ENCODE results near the gene ROR1.

Gene ROR1

DNA sequence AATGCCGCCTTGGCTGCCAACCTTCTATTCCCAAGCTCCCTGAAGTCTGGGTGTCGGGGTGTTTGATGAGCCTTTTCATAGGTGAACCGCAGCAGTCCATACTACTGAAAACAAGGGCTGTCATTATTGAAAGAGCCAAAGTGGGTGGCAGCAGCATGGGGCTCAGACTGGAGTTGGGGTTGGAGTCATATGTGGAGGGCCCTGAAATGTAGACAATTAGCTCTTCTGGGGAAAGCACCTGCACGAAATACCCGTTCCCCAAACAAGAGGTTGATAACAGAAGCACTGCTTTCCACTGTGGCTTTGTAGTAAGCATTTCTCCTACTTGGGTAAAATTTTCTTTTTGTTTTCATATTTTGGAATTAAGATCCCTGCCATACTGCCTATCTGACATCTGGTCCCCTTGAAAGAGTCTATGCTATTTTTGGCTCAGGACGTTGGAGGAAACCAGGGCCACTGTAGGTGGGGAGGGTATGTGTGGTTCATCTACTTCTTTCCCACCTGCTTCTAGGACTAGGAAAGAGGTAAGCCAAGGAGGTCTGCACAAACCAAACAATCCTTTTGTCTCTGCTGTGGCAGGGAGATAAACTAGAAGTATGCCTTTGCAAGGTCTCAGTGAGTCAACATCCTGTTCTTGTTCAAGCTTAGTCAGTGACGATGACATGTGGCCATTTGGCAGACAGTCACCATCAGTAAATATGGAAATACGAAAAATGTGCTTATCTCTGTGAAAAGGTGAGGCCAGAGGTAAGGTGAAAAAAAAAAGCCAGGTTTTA, 232.6 kb downstream of the ROR1 start:
- no peak for DNase-seq (ENCODE audit: low read depth, low spot score)

DNA sequence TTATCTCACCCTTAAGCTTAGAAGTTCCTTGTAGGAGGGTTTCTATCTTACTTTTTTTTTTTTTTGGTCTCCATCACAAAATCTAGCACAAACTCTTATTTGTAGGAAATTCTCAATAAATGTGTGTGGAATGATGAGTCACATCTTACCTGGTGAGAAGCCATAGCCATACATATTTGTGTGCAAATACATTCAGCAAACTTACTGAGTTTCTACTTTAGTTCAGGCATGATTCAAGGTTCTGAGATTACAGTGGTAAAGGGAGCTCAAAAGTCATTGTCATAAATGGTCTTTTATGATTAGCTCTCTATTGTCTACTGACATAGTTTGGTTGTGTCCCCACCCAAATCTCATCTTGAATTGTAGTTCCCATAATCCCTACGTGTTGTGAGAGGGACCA, 236.5 kb downstream of the ROR1 start:
- DNase-seq (ENCODE audit: low read depth, low spot score): no peak

DNA sequence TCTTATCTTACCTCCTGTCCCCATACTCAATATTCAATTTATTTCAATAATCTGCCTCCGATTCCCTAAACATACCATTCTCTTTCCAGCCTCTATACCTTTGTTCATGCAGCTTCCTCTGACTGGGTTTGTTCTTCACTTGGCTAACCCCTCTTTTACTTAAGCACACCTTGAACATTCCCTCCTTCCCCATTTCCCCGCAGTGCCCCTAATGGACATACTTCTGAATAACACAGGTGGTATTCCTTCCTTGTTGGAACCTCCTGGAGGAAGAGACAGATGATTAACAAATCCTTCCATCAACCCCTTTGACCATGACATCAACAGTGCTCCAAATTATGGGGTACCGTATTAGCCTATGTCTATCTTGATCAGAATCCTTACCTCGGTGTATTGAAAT, 239.6 kb downstream of the ROR1 start:
- DNase-seq (ENCODE audit: low read depth, low spot score): no peak

DNA sequence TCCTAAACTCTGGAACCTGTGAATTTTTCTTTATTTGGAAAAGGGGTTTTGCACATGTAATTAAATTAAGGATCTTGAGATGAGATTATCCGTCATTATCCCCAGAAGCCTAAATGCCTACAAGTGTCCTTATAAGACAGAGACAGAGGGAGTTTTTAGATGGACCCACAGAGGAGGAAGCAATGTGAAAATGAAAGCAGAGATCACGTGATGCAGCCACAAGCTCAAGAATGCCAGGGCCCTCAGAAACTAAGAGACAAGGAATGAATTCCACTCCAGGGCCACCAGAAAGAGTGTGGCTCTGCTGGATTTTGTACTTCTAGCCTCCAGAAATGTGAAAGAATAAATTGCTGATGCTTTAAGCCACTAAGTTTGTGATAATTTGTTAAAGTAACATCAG, 246.0 kb downstream of the ROR1 start:
- no peak for DNase-seq (ENCODE audit: low read depth, low spot score)

DNA sequence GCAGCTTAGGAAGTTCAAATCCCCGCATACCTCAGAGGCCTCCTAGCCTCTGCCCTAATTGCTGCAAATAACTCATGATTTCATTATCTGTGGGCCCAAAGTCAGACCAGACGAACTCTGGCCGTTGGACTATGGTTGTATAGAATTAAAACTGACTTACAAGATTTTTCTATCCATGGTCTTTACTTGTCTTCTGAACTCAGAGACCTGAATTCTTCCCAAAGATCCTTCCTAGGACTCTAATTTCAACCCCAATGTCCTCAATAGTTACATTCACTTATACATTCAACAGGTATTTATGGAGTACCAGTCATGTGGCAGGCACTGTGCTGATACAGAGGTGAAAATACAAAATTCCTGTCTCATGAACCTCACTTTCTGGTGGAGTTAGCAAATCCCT, 247.2 kb downstream of the ROR1 start:
- no peak for DNase-seq (ENCODE audit: low read depth, low spot score)

DNA sequence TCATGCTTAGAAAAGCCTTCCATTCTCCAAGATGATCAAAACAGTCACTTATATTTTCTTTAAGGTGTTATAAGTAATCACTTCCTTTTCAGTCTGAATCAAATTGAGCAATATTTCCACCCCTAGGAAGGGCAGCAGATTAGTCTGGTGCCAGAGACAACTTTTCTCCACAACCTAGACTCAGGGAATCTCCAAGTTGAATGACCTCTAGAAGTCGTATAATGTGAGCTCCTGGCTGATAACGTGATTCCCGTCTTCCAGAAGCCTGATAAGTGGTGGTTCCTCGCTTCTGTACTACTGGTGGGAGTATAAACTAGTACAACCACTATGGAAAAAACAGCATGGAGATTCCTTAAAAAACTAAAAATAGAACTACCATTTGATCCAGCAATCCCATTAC, 251.2 kb downstream of the ROR1 start:
- DNase-seq (ENCODE audit: low read depth, low spot score): no peak

DNA sequence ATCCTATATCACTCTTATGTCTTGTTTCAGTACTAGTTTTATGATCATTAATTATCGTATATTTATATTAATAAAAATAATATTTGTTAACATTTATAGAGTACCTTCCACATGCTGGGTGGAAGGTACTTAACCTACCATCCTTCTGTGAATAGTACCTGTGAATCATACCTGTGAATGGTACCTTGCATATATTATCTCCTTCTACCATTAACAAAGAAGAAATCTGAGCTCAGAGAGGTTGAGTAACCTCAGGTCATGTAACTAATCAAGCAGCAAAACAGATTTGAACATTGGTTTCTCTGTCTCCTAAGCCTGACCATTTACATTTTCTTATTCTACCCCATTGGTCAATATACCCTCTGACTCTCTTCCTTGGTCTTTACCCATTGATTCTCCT, 255.2 kb downstream of the ROR1 start:
- no peak for DNase-seq (ENCODE audit: low read depth, low spot score)

DNA sequence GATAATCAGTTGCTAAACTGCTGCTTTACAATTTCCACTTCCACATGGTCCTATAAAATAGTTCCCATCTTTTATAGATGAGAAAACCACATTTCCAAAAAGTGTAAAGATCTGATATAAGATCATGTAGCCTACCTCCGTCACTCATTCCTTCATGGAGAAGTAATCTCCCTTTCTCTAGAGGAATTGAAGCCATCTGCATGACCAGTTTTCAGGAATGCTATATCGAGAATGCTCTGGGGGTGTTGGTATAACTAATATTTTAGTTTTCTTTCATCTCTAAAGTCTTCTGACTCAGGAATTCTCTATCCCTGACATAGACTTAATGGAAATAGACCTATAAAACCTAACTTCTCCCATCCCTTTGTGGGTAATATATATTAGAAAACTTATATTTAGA, 256.6 kb downstream of the ROR1 start:
- no peak for DNase-seq (ENCODE audit: low read depth, low spot score)

DNA sequence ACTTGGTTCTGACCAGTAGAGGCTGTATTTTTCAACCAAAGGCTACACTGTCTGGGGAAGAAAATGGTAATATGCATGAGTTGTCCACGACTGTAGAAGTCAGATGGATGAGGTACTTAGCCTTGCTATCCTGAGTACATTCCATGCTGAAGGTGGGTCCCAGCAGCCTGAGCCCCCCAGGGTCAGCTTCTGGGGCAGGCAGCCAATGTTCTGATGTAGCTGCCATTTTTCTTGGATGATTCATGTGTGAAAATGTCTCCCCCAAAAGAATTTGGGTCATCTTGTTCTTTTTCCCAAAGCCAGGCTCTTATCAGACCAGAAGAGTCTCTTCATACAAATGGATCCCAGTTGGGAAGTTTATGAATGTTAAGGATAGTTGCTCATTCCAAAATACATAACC, 257.4 kb downstream of the ROR1 start:
- DNase-seq (ENCODE audit: low read depth, low spot score): no peak

DNA sequence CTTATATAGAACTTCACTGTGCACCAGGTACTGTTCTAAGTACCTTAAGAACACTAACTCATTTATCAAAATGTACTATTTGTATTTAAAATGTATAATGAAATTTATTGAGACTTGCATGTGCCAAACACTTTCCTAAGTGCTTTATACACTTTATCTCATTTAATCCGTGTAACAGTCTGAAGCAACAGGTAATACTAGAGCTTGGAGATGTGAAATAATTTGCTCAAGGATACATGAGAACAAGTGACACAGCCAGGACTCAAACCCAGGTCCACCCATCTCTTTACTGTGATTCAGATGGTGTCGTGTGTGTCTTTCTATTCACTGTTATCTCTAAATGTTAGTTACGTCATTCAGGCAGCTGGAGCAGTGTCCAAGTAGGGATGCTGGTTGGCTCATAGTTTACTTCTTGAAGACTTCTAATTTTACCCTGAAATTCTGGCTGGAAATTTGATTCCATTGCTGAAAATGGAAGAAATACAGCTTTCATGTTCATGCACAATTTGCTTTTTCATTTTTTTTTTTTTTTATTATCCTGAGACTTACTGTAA, 259.9 kb downstream of the ROR1 start:
- no peak for DNase-seq (ENCODE audit: low read depth, low spot score)

DNA sequence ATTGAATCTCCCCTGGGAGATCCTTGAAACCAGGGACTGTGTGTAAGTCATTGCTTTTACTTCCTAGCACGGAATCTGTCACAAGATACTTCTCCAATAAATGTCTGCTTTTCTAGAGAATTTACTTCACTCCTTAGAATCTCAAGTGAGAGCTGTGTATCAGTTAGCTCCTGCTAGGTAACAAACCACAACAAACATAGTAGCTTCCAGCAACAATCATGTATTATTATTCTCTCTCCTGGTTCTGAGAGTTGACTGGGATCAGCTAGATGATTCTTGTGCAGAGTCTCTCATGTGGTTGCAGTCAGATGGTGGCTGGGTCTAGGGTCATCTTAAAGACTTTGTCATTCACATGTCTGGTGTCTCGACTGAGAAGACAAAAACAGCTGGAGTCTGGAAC, 262.7 kb downstream of the ROR1 start:
- DNase-seq (ENCODE audit: low read depth, low spot score): no peak

DNA sequence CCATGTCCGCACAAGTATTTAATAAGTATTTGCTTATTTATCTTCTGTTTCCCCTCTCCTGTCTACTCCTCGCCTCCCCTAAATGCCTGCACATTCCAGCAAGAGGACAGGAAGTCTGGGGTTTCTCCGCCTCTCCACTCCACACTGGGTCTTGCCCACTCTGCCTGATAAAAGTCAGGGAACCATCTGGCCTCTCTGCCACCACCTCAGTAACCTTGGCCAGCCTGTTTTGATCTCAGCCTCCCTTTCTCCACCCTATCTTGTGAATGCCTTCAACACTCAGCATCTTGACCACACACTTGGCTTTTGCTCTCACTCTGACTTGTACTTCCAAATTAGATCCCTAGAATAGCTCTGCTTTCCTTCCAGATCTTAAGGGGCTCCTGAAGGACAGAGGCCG, 264.3 kb downstream of the ROR1 start:
- DNase-seq (ENCODE audit: low read depth, low spot score): no peak

DNA sequence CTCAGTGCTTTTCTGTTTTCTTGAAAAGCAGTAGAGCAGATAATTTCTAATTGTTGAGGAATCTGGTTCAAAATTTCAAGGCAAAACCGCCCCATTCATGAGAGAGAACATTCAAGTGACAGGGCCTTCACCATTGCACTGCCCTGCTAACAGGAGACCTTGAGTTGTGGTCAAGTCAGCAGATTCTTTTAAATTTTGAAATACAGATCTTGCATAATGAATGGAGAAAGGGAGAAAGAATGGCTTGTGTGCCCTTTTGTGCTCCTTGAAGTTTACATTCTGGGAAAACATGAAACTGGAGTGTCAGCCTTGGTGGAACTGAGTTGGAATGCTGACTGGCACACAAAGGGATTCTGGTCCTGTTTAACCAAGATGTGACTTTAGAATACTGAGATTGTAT, 265.1 kb downstream of the ROR1 start:
- DNase-seq (ENCODE audit: low read depth, low spot score): no peak

DNA sequence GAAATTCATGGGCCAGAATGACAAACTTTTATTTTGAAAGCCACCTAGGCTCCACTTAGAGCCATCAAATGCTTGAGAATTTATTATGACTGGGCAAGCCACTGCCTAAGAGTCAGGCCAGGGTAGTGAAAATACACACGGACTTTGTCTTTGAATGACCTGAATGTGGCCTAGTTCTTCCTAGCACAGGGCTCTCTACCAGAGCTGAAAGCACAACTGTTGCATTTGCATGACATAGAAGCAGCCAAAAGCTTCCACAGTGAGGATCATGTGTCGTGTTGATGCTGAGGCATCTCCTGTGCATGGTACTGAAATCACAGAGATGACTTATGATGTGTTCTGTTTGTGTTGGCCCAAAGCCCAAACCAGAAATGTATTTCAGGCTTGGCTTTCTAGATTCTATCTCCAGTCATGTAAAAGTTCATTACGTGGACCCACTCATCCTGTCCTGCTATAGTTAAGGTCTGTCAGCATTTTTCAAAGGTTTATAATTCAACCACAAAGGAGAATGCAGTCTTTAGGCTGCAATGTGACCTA, 265.6 kb downstream of the ROR1 start:
- DNase-seq (ENCODE audit: low read depth, low spot score): peak; percentile 95

DNA sequence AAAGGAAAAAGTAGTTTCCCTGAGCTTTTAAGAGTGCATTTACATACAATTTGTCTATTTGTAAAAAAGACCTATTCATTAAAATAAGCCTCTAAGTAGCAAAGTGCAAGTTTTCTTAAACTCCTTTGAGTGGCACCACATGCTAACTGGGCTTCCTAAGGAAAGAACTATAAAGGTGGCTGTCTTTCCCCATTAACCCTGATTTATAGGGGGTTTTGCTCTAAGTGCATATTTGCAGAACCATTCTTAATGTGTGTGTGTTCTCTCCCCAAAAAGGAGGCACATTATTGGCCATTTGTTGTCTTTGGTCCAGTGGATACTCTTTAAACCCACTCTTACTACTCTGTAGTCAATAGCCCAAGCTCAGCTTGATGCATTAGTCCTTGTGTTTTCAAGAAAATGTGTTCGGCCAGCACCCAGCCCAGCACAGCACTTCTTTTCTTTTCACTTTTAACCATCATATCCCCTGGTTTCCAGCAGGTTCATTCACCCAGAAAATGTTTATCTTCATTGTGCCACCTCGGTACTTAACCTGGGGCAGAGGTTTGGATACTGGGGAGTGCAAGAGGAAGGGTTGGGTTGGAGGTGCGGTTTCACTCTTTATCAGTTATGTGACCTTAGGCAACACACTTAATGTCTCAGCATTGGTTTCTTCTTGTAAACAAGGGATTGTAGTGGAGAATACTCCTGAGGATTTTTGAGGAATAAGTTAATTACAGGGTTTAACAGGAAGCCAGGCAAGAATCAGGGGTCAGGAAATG, 267.7 kb downstream of the ROR1 start:
- no peak for DNase-seq (ENCODE audit: low read depth, low spot score)

DNA sequence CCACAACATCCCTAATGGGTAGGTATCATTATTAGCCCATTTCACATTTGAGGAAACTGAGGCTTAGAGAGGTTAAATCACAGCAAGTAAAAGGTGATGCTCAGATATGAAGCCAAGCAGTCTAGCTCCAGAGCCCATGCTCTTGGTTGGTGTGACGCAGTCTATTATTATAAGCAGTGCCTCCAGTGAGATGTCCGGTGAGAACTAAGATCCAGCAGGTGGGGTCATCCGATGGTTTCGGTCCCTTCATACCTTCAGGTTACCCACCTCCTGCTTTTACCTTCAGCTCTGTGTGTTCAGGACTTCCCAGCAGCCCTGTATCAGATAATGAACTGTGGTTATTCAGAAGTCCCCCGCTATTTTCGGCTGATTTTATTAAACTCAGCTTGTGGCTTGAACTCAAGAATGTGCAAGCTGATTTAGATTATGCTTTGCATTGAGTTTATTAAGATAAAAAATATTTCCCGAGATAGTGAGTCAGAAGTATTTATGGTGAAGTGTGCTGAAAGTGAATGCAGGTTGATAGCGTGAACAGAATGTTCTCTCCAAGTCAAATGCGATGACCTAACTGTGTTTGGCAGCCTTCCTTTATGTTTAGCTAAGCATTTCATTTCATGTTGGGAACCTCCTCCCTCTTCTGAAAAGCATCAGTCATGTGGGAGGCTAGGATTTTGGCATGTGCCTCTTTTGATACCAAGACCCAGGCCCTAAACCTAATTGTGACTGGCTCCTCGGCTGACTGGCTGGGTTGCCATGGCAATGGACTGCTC, 268.7 kb downstream of the ROR1 start:
- DNase-seq (ENCODE audit: low read depth, low spot score): peak; percentile 65

DNA sequence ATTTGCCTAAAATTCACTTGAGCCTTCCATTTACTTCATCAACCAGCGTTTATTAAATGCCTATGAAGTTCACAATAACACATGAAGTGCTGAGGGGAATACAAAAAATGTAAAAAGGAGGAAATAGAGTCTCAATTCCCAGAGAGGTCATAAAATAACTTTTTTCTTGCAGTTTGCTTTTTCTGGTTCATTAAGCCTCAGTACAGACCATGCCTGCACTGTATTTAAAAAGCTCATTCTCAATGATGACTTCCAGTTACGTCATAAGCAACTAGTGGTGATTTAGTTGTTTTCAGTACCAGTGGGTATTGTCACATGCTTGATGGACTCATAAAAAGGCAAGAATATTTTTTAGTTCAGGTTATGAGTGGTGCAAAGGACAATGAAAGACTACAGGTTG, 269.5 kb downstream of the ROR1 start:
- no peak for DNase-seq (ENCODE audit: low read depth, low spot score)

DNA sequence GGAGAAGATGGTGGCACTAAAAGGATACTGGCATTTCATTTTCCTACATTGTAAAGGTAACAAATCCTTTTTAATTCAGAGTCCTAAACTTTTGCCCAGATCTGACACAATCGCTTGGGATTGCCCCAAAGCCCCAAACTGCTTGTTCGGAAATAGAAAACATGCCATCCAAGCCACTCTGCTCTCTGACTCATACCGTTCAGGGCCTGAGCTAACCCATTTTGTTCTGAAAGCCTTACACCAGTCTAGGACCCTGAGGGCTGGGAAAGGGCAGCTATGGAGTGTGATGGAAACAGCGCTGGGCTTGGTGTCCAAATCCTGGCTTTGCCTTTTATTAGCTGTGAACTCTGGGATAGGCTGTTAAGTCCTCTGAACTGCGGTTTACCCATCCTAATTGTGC, 270.2 kb downstream of the ROR1 start:
- no peak for DNase-seq (ENCODE audit: low read depth, low spot score)

DNA sequence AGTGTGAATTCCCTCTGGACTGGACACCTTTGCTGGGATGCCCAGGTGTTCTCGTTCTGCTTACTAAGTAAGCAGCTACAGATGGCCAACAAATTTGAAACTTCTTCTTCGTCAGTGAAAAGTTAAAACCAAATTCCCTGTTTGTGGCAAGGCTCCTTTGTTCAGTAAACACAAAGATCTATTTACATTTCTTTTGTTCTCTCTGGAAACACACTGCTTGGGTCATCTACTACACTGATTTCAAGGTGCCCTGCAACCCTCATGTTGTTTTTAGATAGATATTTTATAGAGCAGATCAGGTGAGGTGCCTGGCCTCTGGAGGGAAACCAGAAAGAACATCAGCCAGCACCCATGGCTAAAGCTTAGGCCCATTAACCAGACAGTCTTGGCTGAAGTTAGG, 272.4 kb downstream of the ROR1 start:
- DNase-seq (ENCODE audit: low read depth, low spot score): no peak

DNA sequence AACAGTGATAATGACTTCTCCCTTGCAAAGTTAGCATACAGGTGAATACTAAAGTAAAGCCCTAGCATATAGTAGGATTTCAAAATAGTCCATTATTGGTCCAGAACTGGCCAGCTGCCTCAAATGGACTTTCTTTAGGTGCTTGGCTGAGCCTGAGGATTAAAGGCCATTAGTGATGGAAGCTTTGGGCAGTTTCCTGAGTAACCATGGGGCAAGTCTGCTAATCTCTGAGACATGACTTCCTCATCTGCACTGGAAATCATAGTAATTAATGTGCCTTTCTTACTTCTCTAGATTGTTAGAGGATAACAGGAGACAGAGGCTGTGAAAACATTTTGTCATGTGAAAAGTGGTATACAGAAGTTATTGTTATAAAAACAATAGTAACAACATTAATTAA, 273.1 kb downstream of the ROR1 start:
- no peak for DNase-seq (ENCODE audit: low read depth, low spot score)

DNA sequence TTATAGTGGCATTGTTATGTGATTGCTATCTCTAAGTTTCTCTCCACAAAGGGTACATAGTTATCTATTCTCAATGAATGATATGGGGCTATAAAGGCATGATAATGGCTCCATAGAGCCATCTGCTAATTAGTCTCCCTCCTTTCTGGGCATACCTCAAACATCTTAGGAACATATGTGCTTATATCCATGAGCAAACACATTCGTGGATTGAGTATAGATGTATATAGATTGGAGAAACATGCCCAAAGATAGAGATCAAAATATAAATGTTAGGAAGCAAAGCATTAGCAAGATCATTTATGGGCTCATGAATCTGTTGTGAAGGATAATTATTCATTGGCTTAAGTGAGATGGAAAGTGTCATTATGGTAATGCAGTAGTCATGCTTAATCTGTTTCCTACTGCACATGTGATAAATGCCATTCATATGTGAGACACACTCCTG, 273.8 kb downstream of the ROR1 start:
- no peak for DNase-seq (ENCODE audit: low read depth, low spot score)
